Coronary artery (tissue), 2 donors: Measurements from ENCODE around the gene BMERB1.

ENCODE experiments used
- DNase-seq: peaks from one replicate; pipeline ENCODE4 v3.0.0-alpha.2; 2017; ENCODE audit warnings: low spot score
- H3K27ac ChIP-seq, 2 donors: fragments of 200-600 bp; sonication (generic); one replicate each; pipeline ENCODE4 v1.5.1; 2016 to 2019
- H3K4me3 ChIP-seq: fragments of 200-600 bp; sonication (generic); 2 replicates; pipeline ENCODE4 v1.5.1; 2016; ENCODE audit warnings: mild to moderate bottlenecking, moderate library complexity
- CTCF ChIP-seq: fragments of 200-600 bp; sonication (generic); IDR thresholded peaks from one replicate; pipeline ENCODE4 v1.5.1; 2019; ENCODE audit warnings: antibody characterized with exemption

The BMERB1 gene

GRCh38 chr16:15507959-15508627 lies 73.7 kb downstream of the BMERB1 start:
- Histone ChIP-seq H3K27ac (peak overlapping the region in 1 of 2 donors; percentile 65), H3K4me3 (no peak overlapping the region)
- no peak for DNase-seq
- TF ChIP-seq CTCF = no peak

DNA sequence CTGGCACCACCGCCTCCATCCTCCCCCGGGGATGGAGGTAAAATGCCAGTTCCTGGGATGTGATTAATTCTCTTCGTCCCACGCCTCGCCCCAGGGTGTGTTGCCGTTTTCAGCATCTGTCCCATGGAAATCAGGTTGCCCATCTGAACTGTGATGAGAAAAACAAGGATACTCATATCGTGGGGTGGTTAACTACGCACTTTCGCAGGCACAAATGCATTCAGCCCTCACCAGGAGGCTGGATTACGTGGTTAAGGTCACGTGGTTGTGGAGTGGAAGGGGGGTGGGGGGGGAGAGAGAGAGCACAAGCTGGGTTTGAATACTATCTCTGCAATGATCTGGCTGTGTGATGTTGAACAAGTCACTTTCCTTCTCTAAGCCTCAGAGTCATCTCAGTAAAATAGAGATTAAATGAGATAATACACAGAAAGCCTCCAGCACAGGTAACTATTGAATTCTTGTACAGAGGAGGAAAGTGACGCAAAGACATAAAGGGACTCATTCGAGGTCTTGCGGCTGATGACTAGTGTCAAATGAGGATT lies 74.7 kb downstream of the BMERB1 start:
- Histone ChIP-seq H3K27ac (no peak overlapping the region), H3K4me3 (no peak overlapping the region)
- TF ChIP-seq CTCF = no peak
- no peak for DNase-seq

- H3K4me3 ChIP-seq = no peak overlapping the region
- no peak for TF ChIP-seq CTCF
- DNase-seq = no peak
- H3K27ac ChIP-seq = no peak overlapping the region
Observed at GRCh38 chr16:15509593-15510535, 75.5 kb downstream of the BMERB1 start.

DNA sequence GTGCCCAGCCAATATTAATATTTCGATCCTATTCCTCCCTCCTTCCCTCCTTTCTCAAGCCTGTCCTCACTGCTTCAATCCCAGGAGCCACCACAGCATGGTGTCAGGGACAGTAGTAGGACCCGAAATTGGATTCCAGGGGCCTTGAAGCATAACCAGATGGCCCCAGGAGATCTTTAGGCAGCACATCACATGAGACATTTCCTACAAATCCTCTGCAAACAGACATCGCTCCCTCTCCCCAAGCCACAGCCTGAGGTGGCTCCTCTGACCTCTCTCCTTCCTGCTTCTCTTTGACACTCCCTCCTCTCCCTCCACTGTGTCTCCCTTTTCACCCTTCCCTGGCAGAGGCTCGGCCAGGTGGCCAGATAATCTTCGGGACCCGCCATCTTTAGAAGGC lies 76.6 kb downstream of the BMERB1 start:
- H3K27ac ChIP-seq = no peak overlapping the region
- no peak overlapping the region for H3K4me3 ChIP-seq
- no peak for DNase-seq
- TF ChIP-seq CTCF = no peak

- TF ChIP-seq CTCF = no peak
- DNase-seq = no peak
- H3K27ac ChIP-seq = no peak overlapping the region
Observed at GRCh38 chr16:15511759-15512487, 77.5 kb downstream of the BMERB1 start.

GRCh38 chr16:15513156-15513555 lies 78.8 kb downstream of the BMERB1 start:
- Histone ChIP-seq H3K27ac (no peak overlapping the region), H3K4me3 (no peak overlapping the region)
- no peak for DNase-seq
- TF ChIP-seq CTCF = no peak

More at GRCh38 chr16:15511759-15512487, 77.5 kb downstream of the BMERB1 start:
- no peak overlapping the region for H3K4me3 ChIP-seq
